ENCODE measurements around the gene CSTPP1.
"Not testable (repeated sequence)": the region's sequence is repeated elsewhere in the genome, so short reads cannot be mapped to it uniquely, and the experiment has no call there.

Gene CSTPP1

DNA sequence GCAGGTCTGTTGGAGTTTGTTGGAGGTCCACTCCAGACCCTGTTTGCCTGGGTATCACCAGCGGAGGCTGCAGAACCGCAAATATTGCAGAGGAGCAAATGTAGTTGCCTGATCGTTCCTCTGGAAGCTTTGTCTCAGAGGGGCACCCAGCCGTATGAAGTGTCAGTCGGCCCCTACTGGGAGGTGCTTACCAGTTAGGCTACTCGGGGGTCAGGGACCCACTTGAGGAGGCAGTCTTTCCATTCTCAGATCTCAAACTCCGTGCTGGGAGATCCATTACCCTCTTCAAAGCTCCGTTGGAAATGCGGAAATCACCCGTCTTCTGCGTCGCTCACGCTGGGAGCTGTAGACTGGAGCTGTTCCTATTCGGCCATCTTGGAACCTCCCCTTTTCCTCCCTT, 61.2 kb downstream of the CSTPP1 start:
- not testable (repeated sequence) for DNase-seq

DNA sequence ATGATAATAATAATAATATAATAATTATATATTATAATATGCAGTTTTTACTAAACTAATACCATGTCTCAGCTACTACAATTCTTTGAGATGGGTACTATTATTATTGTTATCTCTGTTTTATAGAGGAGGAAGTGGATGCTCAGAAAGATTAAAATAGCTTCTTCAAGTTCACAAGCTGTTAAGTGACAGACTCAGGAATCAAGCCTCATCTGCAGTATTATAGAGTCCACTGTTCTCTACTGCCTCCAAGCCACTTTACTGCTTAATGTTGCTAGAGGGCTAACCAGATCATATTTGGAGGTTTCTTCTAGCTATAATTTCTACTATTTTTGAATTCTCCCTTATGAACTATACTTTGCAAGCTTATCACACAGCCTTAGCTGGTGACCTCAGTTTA, 62.7 kb downstream of the CSTPP1 start:
- DNase-seq, result no peak

DNA sequence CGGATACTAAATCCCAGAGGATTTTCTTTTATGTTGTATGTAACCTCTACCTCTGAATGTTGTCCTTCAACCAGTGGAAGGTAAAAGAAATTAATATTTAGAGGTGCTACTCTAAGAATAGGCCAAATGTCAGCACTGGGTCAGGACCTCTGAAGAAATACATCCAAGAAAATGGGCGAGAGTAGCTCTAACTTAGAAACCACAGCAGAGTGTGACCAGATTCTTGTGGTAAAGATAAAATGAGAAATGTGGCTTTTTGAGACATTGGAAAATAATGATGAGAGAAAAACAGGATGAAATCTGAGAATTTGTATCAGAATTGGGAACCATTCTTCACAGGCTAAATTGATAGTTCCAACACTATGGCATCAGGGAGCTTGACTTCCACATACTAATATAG, 63.5 kb downstream of the CSTPP1 start:
- DNase-seq, result no peak

DNA sequence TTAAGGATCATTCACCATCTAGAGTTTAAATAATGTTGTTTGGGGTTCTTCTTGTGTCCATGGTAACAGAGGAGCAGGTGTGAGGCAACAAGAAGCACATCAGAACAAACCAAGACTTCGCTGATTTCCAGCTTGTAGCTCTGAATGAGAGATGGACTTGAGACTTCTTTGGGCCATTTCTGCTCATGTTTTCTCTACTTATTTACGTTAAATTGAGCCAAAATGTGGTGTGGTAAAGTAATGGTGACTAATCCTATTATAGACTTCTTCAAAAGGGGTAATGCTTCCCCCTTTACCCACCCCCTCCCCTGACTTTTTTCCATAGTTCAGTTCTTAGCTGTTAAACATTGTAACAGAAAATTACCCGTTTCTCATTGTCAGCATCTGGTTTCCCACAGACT, 65.2 kb downstream of the CSTPP1 start:
- no peak for DNase-seq

DNA sequence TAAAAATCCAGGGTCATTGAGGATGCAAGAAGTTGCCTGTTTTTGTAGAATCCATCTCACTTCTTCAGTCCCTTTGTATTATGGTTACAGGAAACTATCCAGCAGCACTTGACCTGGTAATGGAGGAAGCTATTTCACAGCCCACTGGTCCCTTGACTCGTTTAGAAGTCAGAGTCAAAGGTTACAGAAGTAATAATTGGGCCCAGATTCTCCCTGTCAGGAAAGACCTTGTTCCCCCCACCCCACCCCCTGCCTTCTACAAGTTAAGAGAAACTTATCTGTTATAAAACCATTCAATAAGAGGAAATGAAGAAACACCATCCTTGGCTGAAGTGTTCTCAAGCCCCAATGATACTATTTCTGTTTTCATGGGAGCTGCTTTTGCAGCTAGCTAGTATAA, 65.8 kb downstream of the CSTPP1 start:
- DNase-seq, result no peak

DNA sequence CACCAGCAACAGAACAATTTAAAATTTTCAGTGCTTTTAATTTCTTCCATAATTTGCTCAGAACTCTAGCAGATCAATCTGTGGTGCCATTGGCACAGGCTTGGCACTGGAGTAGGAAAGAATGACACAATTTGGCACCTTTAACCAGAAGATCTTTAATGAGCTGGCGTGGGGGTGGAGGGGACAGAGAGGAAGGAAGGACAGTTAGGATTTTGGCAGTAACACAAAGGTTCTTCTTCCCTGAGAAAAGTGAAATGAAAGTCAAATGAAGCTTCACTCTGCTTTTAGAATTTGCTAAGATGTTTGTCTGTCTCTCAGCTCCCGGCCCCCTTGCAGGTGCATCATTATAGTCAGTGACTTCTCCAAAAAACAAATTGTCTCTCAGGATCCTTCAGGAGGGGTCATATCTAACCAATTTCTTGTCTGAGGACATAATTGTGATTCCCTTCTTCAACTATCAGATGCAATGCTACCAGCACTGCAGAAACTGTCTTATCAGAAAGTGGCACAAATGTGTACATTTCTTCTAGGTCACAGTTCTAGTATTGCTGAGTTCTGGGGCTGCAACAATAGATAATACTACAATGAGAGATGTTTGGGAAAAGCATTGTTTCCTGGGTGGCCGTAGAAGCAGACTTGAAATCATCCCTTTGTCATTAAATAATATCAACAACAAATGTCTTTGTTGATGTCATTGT, 66.8 kb downstream of the CSTPP1 start:
- no peak for DNase-seq

DNA sequence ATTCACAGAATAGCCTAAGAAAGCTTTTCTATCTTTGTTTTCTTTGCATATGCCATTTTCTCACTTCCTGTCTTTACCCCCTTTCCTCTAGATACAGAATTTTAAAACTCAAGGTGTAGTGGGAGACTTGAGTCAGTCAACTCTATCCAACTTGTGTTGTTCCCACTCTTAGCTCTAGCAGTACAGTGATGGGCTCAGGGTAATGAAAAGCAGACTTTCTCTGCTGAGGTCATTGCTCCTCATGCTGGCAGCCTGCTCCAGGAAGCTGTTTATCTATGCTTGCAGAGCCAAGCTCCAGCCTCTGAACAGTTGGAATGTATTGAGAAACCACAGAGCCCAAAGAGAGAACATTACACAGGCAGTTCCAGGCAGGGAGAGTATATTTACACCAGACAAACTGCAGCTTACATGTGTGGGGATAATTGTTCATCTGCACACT, 68.1 kb downstream of the CSTPP1 start:
- DNase-seq, result peak; percentile 34 to 86

DNA sequence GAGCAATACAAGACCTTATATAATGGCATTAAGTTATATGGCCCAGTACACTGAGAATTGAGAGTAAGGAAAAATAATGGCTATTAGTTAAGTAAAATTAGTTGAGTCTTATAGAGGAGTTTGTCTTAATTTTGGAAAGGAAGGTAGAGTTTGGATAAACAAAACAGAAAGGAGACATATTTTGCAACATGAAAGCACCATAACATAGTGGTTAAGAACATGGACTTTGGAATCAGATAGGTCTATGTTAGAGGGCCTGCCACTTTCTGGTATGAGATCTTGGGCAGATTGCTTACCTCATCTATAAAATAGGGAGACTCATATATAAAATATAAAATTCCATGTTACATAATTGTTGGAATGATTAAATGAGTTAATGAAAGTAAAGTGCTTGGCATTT, 68.9 kb downstream of the CSTPP1 start:
- no peak for DNase-seq

DNA sequence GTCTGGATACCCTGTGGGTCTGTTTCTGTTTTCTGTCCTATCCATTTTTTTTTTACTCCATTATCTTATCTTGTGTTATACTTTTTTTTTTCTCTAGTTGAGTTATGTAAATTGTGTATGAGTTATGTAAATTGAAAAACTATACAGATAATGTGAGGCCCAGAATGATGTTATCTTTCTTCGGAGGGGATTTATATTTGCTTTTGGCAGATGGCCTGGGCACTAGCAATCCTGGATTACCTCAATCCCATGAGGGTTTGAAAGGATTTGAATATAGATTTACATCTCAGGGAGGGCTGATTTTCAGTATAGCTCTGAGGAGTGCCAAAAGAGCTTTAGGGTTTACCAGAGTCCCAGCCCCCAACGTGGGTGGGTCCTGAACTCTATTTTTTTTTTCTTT, 71.0 kb downstream of the CSTPP1 start:
- no peak for DNase-seq

DNA sequence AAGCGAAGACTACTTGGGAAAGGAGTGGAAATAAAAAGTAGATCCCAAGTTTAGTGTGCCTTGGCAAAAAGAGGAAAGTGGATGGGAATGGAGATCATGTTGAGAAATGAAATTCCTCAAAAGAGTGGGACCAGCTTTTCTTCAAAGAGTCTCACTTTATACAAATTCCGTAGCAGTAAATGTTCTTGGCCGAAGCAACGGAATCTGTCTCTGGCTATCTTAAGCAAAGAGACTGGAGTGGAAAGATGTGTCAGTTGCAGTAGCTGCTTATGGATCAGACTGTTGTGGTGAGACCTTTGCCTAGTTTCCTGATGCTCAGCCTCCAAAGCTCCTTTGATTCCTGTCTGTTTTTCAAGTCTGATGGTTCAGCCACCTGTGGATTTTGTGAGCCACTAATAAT, 73.6 kb downstream of the CSTPP1 start:
- no peak for DNase-seq

DNA sequence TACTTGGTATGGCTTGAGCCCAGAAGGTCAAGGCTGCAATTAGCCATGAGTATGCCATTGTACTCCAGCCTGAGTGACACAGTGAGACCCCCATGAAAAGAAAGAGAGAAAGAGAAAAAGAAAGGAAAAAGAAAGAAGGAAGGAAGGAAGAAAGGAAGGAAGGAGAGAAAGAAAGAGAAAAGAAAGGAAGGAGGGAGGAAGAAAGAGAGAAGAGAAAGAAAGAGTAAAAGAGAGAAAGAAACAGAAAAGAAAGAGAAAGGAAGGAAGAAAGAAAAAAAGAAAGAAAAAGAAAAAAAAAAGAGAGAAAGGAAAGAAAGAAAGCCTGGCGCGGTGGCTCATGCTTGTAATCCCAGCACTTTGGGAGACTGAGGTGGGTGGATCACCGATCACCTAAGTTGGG, 77.5 kb downstream of the CSTPP1 start:
- DNase-seq, result no peak

DNA sequence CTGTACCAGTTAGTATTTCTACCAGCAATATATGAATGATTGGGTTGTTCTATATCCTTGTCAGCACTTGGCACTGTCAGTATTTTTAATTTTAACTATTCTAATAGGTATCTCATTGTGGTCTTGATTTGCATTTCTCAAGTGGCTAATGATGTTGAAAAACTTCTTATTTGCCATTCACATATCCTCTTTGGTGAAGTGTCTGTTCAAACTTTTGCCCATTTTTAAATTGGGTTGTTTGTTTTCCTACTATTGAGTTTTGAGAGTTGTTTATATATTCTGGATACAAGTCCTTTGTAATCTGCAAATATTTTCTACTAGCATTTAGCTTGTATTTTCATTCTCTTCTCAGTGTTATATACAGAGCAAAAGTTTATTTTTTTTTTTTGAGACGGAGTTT, 82.1 kb downstream of the CSTPP1 start:
- no peak for DNase-seq

DNA sequence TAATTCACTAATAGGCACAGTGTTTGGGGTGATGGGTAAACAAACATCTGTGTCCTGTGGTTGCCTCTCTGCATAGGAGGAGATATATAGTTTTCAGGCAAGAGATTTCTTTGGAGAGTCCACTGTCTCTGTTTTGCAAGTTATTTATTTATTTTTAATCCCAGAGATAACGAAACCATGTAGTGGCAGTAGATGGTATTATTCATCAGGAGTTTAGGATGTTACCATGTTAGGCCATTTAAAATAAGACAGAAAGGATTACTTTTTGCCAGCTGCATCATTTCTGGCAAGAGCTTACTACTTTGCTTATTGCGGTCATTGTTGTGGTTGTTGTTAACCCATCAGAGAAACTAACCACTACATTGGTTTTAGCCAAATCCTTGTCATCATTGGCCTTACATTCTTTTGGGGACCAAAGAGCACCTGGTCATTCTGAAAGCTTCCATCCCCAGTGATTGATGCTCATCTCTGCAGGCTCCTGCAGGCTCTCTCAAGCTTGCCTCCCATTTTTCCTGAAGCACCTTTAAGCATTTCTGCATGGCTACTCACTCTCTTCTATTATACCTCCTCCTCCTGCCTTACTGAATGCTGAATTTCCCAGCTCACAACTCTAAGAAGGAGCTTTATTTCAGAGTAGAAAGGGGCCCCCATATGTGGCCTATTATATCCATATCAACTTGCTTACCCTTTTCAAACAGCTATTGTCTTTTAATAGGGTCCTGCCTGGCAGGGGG, 84.4 kb downstream of the CSTPP1 start:
- DNase-seq, result no peak

DNA sequence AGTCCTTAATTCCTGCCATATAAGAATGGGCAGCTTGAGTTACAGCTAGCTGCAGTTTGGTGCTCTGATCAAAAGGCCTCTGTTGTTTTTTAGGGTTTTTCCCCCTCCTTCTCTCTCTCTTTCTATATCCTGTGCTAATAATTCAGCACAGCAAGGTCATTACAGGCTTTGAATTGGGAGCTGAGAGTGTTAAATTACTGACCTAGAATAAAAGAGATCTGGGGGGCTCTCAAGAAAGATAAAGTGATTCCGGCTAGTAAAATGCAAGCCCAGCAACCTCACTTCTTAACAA, 84.9 kb downstream of the CSTPP1 start:
- no peak for DNase-seq

DNA sequence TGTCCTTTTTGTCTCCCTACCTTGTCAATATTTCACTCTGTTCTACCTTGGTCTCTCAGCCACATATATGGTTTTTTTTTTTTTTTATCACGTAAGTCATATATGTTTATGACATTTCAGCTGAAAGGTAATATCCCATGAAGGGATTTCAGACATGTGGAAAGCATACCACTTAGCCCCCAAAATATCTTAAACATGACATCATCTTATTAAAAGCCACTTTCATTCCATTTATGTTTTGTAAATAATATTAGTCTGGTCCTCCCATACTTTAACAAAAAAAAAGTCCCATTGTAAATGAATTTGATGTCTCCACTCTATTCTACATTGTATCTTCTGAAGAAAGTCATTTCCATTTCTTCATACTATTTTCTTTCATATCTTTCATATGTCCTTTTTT, 85.4 kb downstream of the CSTPP1 start:
- DNase-seq, result no peak

DNA sequence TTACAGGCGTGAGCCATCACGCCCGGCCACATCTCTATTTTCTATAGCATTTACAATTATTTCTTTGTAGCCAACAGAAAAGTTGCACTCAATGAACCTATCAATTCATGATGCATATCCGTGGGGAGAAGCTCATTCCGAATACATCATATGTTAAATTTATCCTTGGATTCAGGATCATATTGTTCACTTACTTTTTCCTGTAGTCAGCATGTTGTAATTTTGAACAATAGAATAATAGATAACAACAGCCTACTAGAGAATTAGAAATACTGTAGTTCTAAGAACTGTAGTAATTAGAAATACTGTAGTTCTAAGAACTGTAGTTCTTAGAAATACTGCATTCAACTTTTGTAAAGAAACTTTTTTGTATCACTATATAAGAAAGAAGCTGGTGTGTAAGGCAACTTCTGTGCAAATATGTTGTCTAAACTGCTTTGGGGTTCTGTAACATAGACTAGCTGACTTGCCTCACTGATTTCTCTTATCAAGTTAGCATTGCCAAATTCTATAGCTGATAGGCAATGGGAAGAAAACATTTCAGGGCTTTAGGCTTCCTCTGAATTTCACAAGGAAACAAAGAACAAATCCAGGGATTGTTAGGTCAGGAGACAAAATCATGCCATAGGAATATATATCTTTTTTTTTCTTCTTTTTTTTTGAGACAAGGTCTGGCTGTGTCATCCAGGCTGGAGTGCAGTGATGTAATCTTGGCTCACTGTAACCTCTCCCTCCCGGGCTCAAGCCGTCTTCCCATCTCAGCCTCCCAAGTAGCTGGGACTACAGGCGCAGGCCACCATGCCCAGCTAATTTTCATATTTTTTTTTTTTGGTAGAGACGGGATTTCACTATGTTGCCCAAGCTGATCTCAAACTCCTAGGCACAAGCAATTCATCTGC, 91.9 kb downstream of the CSTPP1 start:
- DNase-seq, result no peak

DNA sequence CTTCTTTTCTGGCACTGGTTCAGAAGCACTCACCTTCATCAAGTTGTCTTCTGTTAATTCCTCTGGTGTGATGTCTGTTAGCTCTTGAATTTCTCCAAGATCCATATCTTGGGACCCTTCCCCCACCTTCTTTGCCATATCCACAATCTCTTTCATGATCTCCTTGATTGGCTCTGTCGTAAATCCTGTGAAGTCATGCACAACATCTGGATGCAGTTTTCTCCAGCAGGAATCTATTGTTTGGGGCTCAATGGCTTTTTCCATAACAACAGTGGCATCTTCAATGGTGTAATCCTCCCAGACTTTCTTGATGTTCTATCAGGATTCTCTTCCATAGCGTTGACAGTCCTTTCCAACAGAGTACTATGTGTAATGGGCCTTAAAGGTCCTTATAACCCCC, 96.9 kb downstream of the CSTPP1 start:
- no peak for DNase-seq

DNA sequence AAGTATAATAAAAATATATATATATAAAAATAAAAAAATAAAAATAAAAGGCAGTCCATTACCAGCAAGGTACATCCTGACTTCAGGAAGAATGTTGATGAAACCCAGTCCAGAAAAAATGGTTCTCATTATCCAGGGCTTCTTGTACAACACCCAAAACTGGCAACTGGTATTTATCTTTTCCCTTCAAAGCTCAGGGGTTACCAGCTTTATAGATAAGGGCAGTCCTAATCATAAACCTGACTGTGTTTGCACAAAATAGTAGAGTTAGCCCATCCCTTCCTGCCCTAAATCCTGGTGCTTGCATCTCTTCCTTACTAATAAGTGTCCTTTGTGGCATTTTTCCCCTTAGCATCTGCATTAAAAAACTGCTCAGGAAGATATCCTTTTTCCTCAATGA, 97.5 kb downstream of the CSTPP1 start:
- DNase-seq, result no peak

DNA sequence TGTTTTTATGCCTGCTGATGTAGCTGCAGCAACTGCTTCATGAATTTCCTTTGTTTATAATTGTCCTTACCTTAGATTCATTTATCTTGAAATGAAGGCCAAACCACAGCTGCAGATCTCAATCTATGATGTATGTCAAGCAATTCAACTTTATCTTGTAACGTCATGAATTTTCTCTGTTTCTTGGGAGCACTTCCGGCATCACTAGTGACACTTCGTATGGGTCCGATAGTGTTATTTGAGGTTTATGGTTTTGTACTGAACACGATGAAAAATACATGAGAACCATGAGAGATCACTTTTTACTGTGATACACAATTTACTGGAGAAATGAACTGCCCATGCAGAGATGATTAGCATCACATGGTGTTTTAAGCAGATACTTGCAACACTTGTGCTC, 98.5 kb downstream of the CSTPP1 start:
- DNase-seq, result no peak

DNA sequence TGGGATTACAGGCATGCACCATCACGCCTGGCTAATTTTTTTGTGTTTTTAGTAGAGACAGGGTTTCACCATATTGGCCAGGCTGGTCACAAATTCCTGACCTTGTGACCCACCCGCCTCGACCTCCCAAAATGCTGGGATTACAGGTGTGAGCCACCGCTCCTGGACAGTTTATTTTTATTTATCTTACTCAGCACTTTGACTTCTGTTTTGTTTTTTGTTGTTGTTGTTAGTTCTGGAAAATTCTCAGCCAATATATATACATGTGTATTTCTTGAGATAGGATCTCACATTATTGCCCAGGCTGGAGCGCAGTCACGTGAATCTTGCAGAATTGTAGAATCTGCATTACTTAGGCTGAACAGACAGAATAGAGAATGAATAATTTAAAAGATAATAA, 107.6 kb downstream of the CSTPP1 start:
- DNase-seq, result no peak

DNA sequence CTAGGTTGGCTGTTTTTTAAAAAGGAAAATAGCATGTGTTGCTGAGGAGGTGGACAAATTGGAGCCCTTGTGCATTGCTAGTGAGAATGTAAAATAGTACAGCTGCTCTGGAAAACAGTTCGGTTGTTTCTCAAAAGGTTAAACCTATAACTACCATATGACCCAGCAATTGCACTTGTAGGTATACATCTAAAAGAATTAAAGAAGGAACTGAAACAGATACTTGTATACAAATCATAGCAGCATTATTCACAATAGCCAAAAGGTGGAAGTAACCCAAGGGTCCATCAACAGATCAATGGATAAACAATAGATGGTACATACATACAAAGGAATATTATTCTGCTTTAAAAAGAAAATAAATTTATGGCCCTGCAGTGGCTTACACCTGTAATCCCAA, 111.4 kb downstream of the CSTPP1 start:
- no peak for DNase-seq

DNA sequence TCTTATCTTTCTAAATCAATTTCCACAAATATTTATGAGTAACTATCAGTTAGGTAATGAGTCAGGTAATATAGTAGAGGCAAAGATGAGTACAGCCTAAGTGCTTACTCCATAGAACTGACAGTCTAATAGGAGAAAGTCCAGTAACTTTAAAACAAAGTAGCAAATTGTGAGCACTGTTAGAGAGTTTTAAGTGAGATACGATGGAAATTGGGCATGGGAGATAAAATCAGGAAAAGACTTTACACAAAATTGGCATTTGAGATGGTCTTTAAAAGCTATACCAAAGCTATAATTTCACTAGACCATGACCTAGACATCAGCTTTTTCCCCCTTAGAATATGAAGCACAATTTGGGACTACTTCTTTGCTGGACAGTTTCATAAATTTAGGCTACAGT, 113.7 kb downstream of the CSTPP1 start:
- DNase-seq, result no peak

DNA sequence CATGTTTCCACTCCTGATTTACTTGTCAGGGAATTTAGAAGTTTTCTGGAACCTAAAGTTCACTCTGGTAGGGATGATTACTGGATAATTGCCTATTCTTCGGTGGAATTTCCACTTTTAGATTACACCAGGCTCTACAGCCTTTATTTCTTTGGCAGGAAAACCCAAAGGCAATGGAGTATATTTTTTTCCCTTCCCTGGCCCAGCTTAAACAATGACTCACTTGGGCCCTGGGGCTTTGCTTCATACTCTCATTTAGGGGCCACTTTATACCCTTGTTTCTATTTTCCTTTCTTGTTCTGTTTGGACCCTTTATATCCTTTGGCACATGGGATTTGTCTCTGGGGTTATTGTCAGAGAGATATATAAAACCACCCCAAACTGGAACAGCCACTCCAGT, 114.7 kb downstream of the CSTPP1 start:
- no peak for DNase-seq

DNA sequence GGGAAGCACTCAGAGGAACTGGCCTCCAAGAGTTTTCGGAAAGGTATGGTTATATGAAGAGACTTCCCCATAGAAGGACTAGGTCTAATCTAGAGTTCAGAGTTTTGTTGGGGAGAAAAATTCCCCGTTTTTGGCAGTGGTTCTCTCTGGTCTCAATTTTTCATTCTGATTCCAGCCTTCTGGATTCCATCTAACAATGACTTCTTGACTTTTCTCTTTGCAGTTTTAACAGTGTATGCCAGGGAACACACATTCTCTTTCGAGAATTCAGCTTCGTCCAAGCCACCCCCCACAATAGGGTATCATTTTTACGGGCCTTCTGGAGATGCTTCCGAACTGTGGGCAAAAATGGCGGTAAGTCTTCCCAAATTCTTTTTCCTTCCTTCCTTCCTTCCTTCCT, 115.6 kb downstream of the CSTPP1 start:
- DNase-seq, result no peak
